Measurements from ENCODE around the gene RASL11A.

The RASL11A gene

DNA sequence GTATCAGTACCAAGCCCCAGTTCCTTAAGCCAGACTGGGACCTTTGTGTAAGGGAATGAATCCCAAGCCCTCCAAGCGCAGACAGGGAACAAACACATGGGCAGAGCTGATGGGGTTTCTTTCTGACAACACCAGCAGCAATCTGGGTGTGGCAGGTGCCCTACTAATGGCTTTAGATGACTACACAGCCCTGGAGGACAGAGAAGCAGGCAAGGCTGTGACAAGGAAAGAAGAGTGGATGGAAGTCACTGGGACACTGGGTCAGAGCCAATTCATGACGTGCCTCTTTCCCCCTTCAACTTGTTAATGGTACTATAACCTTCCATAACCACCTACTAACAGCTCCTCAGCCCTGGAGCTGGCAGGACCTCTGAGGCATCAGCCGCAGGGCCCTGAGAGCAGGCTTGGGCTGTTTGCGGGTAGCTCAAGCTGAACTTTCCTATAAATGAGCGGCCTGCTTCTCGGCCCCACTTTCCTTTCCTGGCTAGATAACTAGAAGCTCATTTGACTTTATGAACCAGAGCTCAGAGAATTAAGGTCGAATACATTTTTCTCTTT lies 38.9 kb downstream of the RASL11A start:
- no peak for DNase-seq (ENCODE audit: extremely low spot score)
- CTCF ChIA-PET, result interaction anchor here (1.1 to 2.4 kb wide), 5 partner anchors 10 to 517 kb away, joined by 3 to 8 read pairs (median 4); no protein-coding TSS in a partner anchor
- TF ChIP-seq CTCF (IDR thresholded peaks at IDR 0.05; ENCODE audit: control extremely low read depth, extremely low read depth, low read depth, missing control alignments), result no peak
- POLR2A ChIA-PET, result no interaction called here

DNA sequence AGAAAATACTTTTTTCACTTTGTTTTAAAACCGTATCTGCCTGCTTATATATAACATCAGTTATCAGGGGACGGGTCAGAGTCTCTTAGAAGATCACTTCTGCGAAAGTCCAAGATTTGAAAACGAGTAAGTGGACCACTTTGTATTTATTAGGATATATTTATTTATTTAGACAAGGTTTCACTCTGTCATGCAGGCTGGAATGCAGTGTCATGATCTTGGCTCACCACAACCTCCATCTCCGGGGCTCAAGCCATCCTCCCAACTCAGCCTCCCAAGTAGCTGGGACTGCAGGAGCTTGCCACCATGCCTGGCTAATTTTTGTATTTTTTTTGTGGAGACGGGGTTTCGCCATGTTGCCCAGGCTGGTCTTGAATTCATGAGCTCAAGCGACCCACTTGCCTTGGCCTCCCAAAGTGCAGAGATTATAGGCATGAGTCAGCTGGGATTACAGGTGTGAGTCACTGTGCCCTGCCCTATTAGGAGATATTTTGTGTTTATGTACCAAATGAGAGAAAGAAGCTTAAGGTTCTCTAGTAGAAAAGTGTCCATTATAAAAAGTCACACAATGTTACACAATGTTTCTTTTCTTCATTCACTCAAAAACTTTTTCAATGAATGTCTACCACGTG lies 39.5 kb downstream of the RASL11A start:
- CTCF ChIA-PET, result interaction anchor here (1.1 to 2.4 kb wide), 6 partner anchors 10 to 516 kb away, joined by 3 to 8 read pairs (median 4); no protein-coding TSS in a partner anchor
- no peak for TF ChIP-seq CTCF (IDR thresholded peaks at IDR 0.05; ENCODE audit: control extremely low read depth, extremely low read depth, low read depth, missing control alignments)
- POLR2A ChIA-PET, result no interaction called here
- DNase-seq (ENCODE audit: extremely low spot score), result no peak

DNA sequence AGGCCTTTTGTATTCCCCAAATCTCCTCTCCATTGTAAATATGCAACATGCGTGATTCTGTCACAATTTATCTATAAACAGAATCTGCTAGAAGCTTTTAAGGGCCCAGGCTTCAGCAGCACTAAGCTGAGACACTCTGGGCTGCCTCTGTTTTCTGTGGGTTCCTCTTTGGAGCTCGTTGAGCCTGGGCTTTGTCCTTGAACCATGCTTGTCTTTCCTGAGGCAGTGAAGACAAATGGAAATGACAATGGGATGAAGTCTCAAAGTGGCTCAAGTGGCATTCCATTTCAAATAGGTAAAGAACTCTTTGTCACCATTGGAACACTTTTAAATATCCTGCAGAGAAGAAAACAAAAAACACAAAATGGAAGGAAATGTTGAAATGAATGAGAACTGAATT lies 40.3 kb downstream of the RASL11A start:
- TF ChIP-seq CTCF (IDR thresholded peaks at IDR 0.05; ENCODE audit: control extremely low read depth, extremely low read depth, low read depth, missing control alignments), result no peak
- CTCF ChIA-PET, result interaction anchor here (1.1 to 2.4 kb wide), 3 partner anchors 29 to 515 kb away, joined by 3 to 8 read pairs (median 5); no protein-coding TSS in a partner anchor
- POLR2A ChIA-PET, result no interaction called here
- DNase-seq (ENCODE audit: extremely low spot score), result no peak

GRCh38 chr13:27311518-27312210 lies 41.0 kb downstream of the RASL11A start:
- DNase-seq (ENCODE audit: extremely low spot score), result no peak
- POLR2A ChIA-PET, result no interaction called here
- CTCF ChIA-PET, result interaction anchor here (1.7 to 2.4 kb wide), 2 partner anchors 30 to 326 kb away, joined by 5 to 8 read pairs; no protein-coding TSS in a partner anchor
- no peak for TF ChIP-seq CTCF (IDR thresholded peaks at IDR 0.05; ENCODE audit: control extremely low read depth, extremely low read depth, low read depth, missing control alignments)

DNA sequence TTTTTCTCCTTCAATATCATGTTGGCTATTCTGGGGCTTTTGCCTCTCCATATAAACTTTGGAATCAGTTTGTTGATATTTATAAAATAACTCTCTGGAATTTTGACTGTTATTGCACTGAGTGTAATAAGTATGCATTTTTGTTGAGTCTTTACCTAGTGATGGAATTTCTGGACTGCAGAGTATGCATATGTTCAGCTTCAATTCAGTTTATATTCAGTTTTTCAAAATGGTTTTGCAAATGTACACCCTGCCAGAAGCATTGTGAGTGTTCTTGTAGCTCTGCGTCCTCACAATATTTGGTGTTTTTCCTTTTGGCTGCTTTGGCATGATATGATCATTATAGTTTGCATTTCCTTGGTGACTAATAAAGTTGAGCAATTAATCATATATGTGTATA lies 43.1 kb downstream of the RASL11A start:
- CTCF ChIA-PET, result no interaction called here
- no peak for DNase-seq (ENCODE audit: extremely low spot score)
- POLR2A ChIA-PET, result no interaction called here
- no peak for TF ChIP-seq CTCF (IDR thresholded peaks at IDR 0.05; ENCODE audit: control extremely low read depth, extremely low read depth, low read depth, missing control alignments)

- no peak for TF ChIP-seq CTCF (IDR thresholded peaks at IDR 0.05; ENCODE audit: control extremely low read depth, extremely low read depth, low read depth, missing control alignments)
- DNase-seq (ENCODE audit: extremely low spot score), result no peak
- ChIA-PET POLR2A (no interaction called here), CTCF (interaction anchor here (1.1 to 2.1 kb wide), 3 partner anchors 40 to 334 kb away, joined by 3 to 5 read pairs (median 4); no protein-coding TSS in a partner anchor)
These were observed 48.8 kb downstream of the RASL11A start for GRCh38 chr13:27319404-27319803.

Data from GM10248 (cell line).